ENCODE results near the gene MSMO1. TPM values are rescaled to one million over a fixed set of nuclear protein-coding genes. Genes with fewer than 3 reads are reported as not detected.

The MSMO1 gene
- total and polyA plus RNA-seq, 2 experiments from 2014 or later = 145 to 272 TPM

GRCh38 chr4:165289423-165289785 lies 38.1 kb upstream of the MSMO1 start:
- Histone ChIP-seq H3K27me3 (ENCODE audit: insufficient read depth) (no peaks in the 10 kb centered on the region), H3F3A (replicated peaks; ENCODE audit: low read depth) (no peaks in the 10 kb centered on the region), H2AFZ (no peak overlapping the region), H3K4me1 (ENCODE audit: insufficient read depth) (peaks cover 7% of the 10 kb centered on the region; the same call in 1 of the 2 replicates), H3K4me3 (no peak overlapping the region), H3K4me2 (no peak overlapping the region), H3K9me2 (ENCODE audit: insufficient read depth) (no peaks in the 10 kb centered on the region), H3K79me2 (replicated peaks; ENCODE audit: insufficient read depth) (no peaks in the 10 kb centered on the region), H3K27ac (ENCODE audit: low read depth) (no peak overlapping the region), H4K20me1 (replicated peaks; ENCODE audit: insufficient read depth) (no peaks in the 10 kb centered on the region), H3K36me3 (ENCODE audit: insufficient read depth) (no peaks in the 10 kb centered on the region)
- peaks cover 7% of the 10 kb centered on the region for H3K36me3 Mint-ChIP-seq (ENCODE audit: low read depth)
- no peak overlapping the region for H3K4me3 Mint-ChIP-seq
- H3K27ac Mint-ChIP-seq = no peak overlapping the region
- DNase-seq (ENCODE audit: low spot score) (no peak), ATAC-seq (no peak)
- peaks cover 5% of the 10 kb centered on the region; the same call in 2 of the 3 replicates for H3K4me1 Mint-ChIP-seq
- no peaks in the 10 kb centered on the region for H3K27me3 Mint-ChIP-seq (ENCODE audit: insufficient read depth, low read depth, poor library complexity)
- TF ChIP-seq EZH2 (IDR thresholded peaks at IDR 0.05; ENCODE audit: low read depth, unreplicated experiment) = no peak
- TF ChIP-seq ZNF331 (CRISPR knock-in tag; IDR thresholded peaks at IDR 0.05; ENCODE audit: low read depth) = no peak
- TF ChIP-seq POLR2AphosphoS5 (IDR thresholded peaks at IDR 0.05; ENCODE audit: low read depth) = no peak
- no peak for TF ChIP-seq NANOG (IDR thresholded peaks at IDR 0.05; ENCODE audit: borderline replicate concordance)
- no peak for TF ChIP-seq ZNF114 (CRISPR knock-in tag; IDR thresholded peaks at IDR 0.05)
- no peak for TF ChIP-seq JUNB (IDR thresholded peaks at IDR 0.05; ENCODE audit: unreplicated experiment)
- no peak for TF ChIP-seq CREB1 (CRISPR knock-in tag; IDR thresholded peaks at IDR 0.05; ENCODE audit: low read depth)
- TF ChIP-seq ETS1 (IDR thresholded peaks at IDR 0.05) = no peak
- no peak for TF ChIP-seq REST (IDR thresholded peaks at IDR 0.05; ENCODE audit: unreplicated experiment)
- H3K9me3 Mint-ChIP-seq = peaks cover 4% of the 10 kb centered on the region

- Mint-ChIP-seq H3K4me1 (peaks cover 11% of the 10 kb centered on the region; the same call in 2 of the 3 replicates), H3K27me3 (ENCODE audit: insufficient read depth, low read depth, poor library complexity) (no peaks in the 10 kb centered on the region), H3K4me3 (no peak overlapping the region), H3K27ac (no peak overlapping the region), H3K9me3 (no peaks in the 10 kb centered on the region), H3K36me3 (ENCODE audit: low read depth) (0 out of 3 replicates have a peak, but pooled peaks cover 3% of the 10 kb centered on the region)
- Histone ChIP-seq H3F3A (replicated peaks; ENCODE audit: low read depth) (no peaks in the 10 kb centered on the region), H3K4me1 (ENCODE audit: insufficient read depth) (peaks cover 13% of the 10 kb centered on the region; the same call in 1 of the 2 replicates), H2AFZ (no peak overlapping the region), H3K27ac (ENCODE audit: low read depth) (no peak overlapping the region), H4K20me1 (replicated peaks; ENCODE audit: insufficient read depth) (no peaks in the 10 kb centered on the region), H3K27me3 (ENCODE audit: insufficient read depth) (no peaks in the 10 kb centered on the region), H3K9me2 (ENCODE audit: insufficient read depth) (no peaks in the 10 kb centered on the region), H3K79me2 (replicated peaks; ENCODE audit: insufficient read depth) (no peaks in the 10 kb centered on the region), H3K36me3 (ENCODE audit: insufficient read depth) (no peaks in the 10 kb centered on the region), H3K4me3 (no peak overlapping the region), H3K4me2 (no peak overlapping the region)
- ATAC-seq (no peak), DNase-seq (ENCODE audit: low spot score) (no peak)
- TF ChIP-seq REST (IDR thresholded peaks at IDR 0.05; ENCODE audit: unreplicated experiment) (no peak), ZNF331 (CRISPR knock-in tag; IDR thresholded peaks at IDR 0.05; ENCODE audit: low read depth) (no peak), CTCF (conservative IDR thresholded peaks at IDR 0.05; ENCODE audit: low read depth in 2 of 2) (no peak), EZH2 (IDR thresholded peaks at IDR 0.05; ENCODE audit: low read depth, unreplicated experiment) (no peak), ZNF114 (CRISPR knock-in tag; IDR thresholded peaks at IDR 0.05) (no peak), JUNB (IDR thresholded peaks at IDR 0.05; ENCODE audit: unreplicated experiment) (no peak), STAT1 (IDR thresholded peaks at IDR 0.05; ENCODE audit: unreplicated experiment) (no peak), NANOG (IDR thresholded peaks at IDR 0.05; ENCODE audit: borderline replicate concordance) (no peak), CREB1 (CRISPR knock-in tag; IDR thresholded peaks at IDR 0.05; ENCODE audit: low read depth) (no peak), POLR2AphosphoS5 (IDR thresholded peaks at IDR 0.05; ENCODE audit: low read depth) (no peak), ETS1 (IDR thresholded peaks at IDR 0.05) (no peak), EZH2phosphoT487 (IDR thresholded peaks at IDR 0.05; ENCODE audit: unreplicated experiment) (no peak)
These were observed 34.4 kb upstream of the MSMO1 start for GRCh38 chr4:165293061-165293460.

Measured in GM23338 (cell line).